Measurements from ENCODE around the gene AK4.

The AK4 gene

DNA sequence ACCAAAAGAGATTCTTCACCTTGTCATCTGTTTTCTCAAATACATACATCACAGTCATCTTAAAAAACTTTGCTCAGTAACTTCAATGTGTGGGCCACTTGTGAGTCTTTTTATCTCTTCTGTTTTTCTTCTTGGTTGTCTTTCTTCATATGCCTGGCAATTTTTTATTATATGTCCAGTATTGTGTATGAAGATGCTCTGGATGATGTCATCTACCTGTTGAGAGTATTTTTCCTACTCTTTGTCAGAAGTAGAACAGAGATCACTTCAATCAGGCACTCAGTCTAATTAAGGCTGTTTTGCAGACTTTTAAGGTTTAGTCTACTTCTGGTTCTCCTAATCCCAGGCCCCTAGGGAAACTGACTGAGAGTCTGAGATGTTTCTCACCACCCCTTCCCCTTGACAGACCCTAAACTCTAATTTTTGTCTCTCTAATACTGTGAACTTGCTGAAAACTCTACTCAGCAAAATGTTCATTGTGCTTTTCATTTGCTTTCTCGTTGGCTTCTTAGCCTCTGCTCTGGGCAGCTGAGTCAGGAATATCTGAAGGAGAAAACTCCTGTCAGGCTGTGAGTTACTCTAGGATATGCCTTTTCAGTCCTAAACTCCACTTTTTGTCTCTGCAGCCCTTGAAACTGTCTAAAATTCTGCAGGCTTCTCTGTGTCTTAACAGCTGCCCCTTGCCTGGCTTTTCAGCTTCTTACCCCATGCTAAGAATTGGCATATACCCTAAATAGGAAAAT, 128.4 kb downstream of the AK4 start:
- no peak for DNase-seq

- no peak for DNase-seq
Observed at GRCh38 chr1:65277605-65278347, 129.8 kb downstream of the AK4 start.

DNA sequence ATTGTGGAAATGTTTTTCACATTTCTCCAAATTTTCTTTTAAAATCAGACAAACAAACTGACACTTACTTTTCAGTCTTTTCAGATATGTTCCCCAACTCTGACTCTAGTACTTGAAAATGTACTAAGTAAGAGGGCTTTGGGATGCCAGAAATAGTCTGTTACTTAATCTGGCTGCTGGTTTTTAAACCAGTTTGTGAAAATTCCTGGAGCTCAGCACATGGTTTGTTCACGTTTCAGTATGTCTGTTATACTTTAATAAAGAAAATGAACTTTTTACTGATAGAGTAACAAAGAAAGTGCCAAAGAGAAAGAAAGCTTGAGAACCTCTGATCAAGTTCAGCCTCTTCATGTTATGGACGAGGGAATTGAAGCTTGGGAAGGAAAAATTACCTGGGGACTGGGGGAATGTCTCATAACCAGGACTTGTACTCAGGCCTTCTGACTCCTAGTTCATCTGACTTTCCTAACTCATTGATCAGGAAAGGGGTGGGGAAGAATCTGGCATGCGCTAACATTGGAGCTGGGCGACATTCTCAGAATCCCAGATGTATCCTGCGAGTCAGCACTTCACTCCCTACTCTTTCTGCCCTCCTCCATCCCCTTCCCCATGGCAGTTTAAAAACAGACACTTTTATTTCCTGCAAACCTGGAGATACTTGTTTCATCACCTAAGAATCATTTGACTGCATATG, 130.5 kb downstream of the AK4 start:
- DNase-seq, result no peak

GRCh38 chr1:65279070-65279779, 131.2 kb downstream of the AK4 start:
- DNase-seq, result no peak

Measured in hypothalamus (tissue), 51 donors.